Hematopoietic multipotent progenitor cell treated with erythropoietin and hydrocortisone succinate and interleukin-3 and kit ligand, for 17 days (in vitro differentiated cells): ENCODE data around the gene CMTM8.
"Not testable (repeated sequence)": the region's sequence is repeated elsewhere in the genome, so short reads cannot be mapped to it uniquely, and the experiment has no call there.

Experiments used
- DNase-seq: peaks from one replicate; pipeline ENCODE4 v3.0.0-alpha.2; 2015; ENCODE audit warnings: low spot score

The CMTM8 gene

GRCh38 chr3:32238453-32239306 lies at the start of gene CMTM8:
CMTM8 (plus strand) TSS chr3:32238680; CDS start chr3:32238973, 293 bp downstream.
- no peak for DNase-seq

DNA sequence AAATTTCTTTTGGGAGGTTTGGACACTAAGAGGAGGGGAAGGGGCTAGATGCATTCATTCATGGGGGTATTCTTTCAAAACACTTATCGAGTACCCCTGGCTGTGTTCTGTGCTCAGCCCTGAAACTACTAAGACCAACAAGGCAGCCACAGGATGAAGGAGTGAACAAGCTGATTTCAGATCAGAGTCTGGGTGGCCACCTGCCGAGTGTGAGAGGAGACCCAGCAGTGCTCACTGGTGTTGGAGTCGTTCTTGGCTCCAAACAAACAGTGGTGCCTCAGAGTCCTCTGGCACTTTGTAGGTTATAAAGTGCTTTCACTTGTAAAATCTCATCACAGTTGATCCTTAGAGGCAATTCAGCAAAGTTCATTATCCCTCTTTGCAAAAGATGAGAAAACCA lies 48.8 kb upstream of the CMTM8 start:
- no peak for DNase-seq

- DNase-seq: not testable (repeated sequence)
These were observed 47.9 kb upstream of the CMTM8 start for GRCh38 chr3:32190556-32190955.

DNA sequence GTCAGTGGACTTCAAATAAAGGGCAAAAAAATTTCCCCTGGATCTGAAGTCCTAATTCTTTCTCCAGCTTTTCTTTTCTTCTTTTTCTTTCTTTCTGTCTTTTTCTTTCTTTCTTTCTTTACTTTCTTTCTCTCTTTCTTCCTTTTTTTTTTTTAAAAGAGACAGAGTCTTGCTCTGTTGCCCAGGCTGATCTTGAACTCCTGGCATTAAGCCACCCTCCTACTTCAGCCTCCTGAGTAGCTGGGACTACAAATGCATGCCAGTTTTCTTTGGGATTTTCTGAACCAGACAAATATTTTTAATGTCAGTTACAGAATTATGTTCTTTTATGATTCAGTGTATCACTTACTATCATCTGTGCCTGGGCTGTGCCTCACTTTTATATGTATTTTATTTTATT lies 45.4 kb upstream of the CMTM8 start:
- DNase-seq: no peak

- DNase-seq: no peak
These were observed 43.8 kb upstream of the CMTM8 start for GRCh38 chr3:32194653-32195052.

- no peak for DNase-seq
These were observed 42.4 kb upstream of the CMTM8 start for GRCh38 chr3:32195995-32196540.

DNA sequence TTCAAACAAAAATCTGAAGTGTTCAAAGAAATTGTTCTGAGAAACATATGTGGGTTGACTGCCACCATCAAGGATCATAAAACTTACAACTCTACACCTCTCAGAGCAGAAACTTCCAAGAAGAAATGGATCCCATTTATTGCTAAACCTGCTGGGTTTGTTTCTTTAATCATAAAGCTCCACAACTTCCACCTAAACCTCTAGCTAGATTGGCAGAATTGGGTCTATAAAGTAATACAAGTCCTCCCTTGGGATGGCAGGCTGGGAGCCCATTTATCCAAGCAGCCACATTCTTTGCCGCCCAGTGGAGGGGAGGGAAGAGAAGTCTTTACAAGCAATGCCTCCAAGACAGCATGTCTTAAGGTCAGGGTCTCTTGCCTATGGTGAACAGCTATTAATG lies 40.5 kb upstream of the CMTM8 start:
- DNase-seq: no peak

- DNase-seq: no peak
These were observed 39.8 kb upstream of the CMTM8 start for GRCh38 chr3:32198714-32199113.

DNA sequence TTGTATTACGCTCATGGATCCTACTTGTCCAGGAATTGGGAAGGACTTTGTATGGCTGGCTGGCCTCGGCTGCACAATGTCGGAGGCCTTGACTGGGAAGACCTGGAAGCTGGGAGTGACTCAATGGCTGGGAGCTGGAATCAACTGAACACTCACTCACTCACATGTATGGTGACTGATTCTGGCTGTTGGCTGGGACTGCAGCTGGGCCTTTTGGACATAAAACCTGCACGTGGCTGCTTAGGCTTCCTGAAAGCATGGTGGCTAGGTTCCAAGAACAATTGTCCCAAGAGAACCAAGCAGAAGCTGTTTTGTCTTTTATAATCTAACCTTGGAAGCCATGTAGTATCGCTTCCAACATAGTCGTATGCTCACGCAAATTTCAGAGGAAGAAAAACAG lies 38.0 kb upstream of the CMTM8 start:
- no peak for DNase-seq

GRCh38 chr3:32200992-32201758 lies 37.3 kb upstream of the CMTM8 start:
- DNase-seq: no peak

- DNase-seq: no peak
These were observed 36.0 kb upstream of the CMTM8 start for GRCh38 chr3:32202496-32202895.

DNA sequence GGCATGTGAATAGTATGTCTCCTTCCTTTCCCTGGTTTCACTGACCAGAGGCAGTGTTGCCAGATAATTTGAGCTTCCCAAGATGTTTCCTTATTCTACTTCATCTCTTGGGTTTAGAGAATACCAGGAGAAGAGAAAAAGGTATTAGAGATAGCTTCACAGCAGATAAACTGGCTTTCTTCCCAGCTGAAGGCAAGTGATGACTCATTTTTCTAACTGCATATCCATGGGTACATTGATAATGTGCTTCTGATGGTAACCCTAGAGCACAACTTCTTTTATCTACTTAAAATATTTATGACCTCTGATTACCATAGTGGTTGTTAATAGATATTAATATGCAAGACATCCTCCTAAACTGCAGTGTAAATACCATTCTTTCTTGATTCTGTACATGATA lies 34.6 kb upstream of the CMTM8 start:
- DNase-seq: no peak

DNA sequence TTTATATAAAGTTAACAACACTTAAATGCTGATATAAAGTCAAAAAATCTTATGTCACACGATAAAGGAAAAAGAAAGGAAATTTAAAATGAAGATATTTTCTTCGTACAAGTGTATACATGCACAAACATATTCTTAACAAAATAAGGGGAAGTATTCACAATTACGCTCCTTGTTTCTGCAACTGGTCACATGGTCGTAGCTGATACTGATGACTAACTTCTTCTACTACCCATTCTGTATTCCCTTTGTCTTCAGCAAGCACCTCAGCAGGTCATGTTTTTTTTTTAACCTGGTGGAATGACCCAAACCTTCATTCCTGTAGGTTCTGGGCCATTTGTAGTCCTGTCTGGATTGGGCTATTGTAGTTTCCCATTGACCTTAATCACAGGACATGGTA lies 30.0 kb upstream of the CMTM8 start:
- no peak for DNase-seq

DNA sequence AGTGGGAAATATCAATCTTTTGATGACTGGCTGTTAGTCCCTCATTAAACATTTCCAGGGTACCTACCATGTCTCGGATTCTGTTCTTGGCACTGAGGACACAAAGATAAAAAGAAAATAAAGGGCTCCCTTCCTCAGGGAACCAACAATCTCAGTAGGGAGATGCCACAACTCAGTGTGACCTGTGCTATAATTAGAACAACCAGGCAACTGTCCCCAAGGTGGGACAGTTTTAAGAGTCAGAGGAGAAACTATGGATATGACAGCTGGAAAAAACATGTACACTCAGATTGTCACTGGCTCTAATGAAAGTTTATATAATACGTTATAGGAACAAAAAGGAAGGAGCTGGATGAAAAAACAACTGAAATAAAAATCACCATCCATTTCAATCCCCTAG lies 23.3 kb upstream of the CMTM8 start:
- DNase-seq: no peak

GRCh38 chr3:32216172-32216783 lies 22.2 kb upstream of the CMTM8 start:
- no peak for DNase-seq

DNA sequence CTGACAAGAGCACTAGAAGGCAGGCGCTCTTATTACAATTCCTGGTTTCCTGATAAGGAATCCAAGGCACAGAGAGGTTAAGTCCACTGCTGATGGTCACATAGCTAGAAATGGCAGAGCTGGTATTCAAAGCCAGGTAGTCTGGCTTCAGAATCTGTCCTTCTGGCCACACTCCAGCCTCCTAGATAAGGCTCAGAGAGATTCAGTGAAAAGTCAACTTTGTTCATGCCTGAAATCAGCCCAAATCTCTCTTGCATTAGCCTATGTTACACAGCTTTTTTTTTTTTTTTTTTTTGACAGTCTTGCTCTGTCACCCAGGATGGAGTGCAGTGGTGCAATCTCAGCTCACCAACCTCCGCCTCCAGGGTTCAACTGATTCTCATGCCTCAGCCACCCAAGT lies 21.1 kb upstream of the CMTM8 start:
- DNase-seq: no peak

DNA sequence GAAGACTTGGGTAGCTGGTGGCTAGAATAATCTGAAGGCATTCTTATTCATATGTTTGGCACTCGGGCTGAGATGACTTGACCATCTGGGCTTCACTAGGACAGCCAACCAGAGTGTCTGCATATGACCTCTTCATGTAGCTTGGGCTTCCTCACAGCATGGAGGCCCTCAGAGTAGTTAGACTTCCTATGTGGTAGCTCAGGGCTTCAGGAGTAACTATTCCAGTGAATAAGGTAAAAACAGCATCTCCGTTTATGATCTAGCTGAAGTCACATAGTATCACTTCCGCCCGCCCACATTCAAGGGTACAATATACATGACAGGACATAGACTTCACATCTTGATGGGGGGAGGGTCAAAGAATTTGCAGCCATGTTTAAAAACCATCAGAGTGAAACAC lies 18.9 kb upstream of the CMTM8 start:
- no peak for DNase-seq

- no peak for DNase-seq
These were observed 18.5 kb upstream of the CMTM8 start for GRCh38 chr3:32220006-32220405.

- DNase-seq: no peak
These were observed 15.5 kb upstream of the CMTM8 start for GRCh38 chr3:32222950-32223349.

DNA sequence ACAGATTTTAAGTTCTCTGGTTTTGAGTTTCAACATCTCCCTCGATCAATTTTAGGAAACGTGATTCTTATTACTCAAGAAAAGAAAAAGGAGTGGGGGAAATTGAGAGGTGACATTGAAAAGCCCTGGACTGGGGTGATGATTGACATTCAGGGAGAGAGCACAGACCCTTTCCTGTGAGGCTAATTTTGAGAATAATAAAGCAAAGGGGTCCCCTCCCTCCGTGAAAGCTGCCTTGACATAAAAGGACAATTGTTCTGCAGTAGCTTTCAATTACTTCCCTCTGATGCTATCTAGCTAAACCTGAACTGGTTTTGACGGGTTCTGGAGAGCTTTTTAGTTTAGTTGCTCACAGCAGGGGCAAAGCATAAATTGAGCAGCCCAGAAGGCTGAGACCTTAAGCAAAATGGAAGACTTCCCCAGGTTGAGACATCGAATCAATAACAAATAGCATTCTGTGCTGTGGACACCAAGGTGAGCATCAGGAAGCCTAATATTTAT lies 14.4 kb upstream of the CMTM8 start:
- DNase-seq: no peak

GRCh38 chr3:32226875-32227500 lies 11.5 kb upstream of the CMTM8 start:
- DNase-seq: no peak

DNA sequence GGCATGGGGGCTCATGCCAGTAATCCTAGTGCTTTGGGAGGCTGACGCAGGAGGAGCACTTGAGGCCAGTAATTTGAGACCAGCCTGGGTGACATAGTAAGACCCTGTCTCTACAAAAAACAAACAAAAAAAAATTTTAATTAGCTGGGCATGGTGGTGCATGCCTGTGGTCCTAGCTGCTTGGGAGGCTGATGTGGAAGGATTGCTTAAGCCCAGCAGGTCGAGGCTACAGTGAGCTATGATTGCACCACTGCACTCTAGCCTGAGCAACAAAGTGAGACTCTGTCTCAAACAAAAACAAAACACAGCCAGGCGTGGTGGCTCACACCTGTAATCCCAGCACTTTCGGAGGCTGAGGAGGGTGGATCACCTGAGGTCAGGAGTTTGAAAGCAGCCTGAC lies 9.7 kb upstream of the CMTM8 start:
- DNase-seq: not testable (repeated sequence)
